HG02870 (cell line): ENCODE data around the gene GPAT2.
A peak's percentile ranks its signal among the peaks of the same experiment; 100 is the strongest.
"Not testable (repeated sequence)": the region's sequence is repeated elsewhere in the genome, so short reads cannot be mapped to it uniquely, and the experiment has no call there.

Experiments
- ATAC-seq: cut with Tn5 transposase; IDR thresholded peaks from one replicate; pipeline ENCODE4 v1.9.1; 2021; ENCODE audit warnings: mild to moderate bottlenecking, moderate library complexity; ENCODE audit not compliant: unreplicated experiment

GPAT2 gene

DNA sequence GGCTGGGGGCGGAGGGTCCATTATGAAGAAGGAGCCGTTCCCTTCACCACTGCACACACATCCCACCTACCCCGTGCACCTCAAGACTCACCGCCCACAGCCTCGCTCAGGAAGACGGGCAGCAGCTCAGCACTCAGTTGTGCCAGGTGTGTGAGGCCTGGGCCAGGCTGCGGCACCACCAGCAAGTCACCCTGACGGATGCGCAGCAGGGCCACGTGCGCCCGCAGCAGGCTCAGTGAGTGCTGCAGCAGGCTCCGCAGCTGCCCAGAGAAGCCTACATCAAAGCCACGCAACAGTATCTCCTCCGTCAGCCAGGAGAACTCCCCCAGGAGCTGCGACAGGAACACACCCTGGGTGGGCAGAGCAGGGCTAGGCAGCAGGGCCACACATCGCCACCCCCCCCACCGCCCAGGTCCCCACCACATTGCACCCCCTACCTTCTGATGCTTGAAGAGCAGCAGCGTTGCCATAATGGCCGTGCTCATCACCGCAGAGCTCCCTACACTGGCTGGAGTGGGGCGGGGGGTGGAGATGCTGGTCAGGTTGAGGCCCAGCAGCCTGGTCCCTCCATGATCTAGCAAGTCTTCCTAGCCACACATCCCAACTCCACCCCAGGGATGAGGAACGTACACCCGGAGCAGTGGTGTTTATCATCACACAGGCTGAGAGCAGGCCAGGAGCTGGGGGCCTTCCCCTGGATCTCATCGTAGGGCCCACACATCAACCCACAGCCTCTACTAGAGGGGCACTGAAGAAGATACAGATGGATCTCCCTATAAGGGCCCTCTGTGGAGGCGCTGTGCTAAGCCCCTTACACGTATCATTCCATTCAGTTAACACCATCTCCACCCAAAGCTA, 10.2 kb downstream of the GPAT2 start:
- ATAC-seq = no peak

DNA sequence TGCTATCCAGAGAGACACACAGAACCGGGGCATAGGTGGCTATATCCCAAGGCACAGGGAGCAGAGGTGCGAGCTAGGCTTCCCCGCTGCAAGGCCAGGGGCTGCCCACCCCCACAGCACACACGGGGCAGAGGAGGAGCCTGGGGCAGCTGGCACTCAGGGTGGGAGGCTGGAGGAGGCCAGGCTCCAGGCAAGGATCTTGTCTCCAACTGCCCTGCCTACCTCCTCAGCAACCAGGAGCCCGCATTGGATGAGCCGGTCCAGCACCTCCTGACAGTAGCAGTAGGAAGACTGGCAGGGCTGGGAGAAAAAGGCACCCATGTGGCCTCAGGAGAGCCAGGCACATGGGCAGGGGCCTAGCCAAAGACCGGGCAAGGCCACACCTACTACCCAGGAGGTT, 11.0 kb downstream of the GPAT2 start:
- ATAC-seq = not testable (repeated sequence)

GRCh38 chr2:96022701-96023447, 11.8 kb downstream of the GPAT2 start:
- peak; percentile 81 for ATAC-seq

- ATAC-seq = not testable (repeated sequence)
Measured at GRCh38 chr2:96022126-96022525, 12.6 kb downstream of the GPAT2 start.

DNA sequence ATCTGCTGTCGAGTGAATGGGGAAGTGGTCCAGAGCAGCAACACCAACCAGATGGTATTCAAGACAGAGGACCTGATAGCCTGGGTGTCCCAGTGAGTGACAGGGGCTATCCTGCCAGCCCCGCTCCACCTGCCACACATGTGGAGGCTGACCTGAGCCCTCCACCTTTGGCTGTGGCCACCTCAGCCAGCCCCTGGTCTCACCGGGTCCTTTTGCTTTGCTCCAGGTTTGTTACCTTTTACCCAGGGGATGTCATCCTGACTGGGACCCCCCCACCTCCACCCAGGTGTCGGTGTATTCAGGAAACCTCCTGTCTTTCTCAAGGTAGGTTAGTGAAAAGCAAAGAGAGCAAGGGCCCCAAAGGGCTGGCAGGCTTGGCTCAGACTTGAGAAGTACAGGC, 13.6 kb downstream of the GPAT2 start:
- not testable (repeated sequence) for ATAC-seq

- not testable (repeated sequence) for ATAC-seq
Measured at GRCh38 chr2:96019909-96020590, 14.7 kb downstream of the GPAT2 start.

DNA sequence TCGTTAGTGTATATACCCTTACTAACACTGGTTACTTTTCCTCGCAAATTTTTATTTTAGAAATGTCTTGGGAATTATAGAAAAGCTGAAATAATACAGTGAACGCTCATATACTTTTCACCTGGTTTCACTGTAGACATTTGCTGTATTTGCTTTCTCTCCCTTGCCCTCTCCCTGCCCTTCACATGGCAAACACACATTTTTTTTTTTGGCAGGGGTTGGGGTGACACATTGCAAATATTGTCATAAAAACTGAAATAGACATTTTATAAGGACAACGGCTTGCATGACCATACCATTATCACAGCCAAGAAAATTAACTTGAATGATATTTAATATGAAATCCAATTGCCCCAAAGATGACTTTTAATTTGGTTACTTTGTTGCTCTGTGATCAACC, 18.4 kb downstream of the GPAT2 start:
- ATAC-seq = not testable (repeated sequence)

DNA sequence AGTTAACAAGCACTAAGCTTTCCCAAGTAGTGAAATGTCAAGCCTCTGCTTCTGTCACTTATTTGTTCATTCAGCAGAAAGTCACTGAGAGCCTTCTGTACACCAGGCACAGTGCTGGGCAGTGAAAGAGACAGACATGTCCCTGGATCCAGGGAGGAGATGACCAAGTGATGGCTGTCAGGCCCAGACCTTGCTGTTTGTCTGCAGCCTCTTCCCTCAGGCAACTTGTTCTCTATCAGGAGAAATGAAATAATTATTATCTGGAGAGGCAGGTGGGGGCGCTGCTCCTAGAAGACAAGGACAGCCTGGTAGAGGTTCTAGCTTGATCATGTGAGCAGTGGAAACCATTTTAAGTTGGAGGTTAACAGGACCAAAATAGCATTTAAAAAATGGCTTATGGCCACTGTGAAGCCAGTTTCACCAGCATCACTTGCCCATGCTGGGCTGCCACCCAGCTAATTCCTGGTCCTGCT, 21.9 kb downstream of the GPAT2 start:
- ATAC-seq = not testable (repeated sequence)

GRCh38 chr2:96012086-96012791, 22.5 kb downstream of the GPAT2 start:
- ATAC-seq = not testable (repeated sequence)

GRCh38 chr2:96011129-96011455, 23.6 kb downstream of the GPAT2 start:
- ATAC-seq = not testable (repeated sequence)

DNA sequence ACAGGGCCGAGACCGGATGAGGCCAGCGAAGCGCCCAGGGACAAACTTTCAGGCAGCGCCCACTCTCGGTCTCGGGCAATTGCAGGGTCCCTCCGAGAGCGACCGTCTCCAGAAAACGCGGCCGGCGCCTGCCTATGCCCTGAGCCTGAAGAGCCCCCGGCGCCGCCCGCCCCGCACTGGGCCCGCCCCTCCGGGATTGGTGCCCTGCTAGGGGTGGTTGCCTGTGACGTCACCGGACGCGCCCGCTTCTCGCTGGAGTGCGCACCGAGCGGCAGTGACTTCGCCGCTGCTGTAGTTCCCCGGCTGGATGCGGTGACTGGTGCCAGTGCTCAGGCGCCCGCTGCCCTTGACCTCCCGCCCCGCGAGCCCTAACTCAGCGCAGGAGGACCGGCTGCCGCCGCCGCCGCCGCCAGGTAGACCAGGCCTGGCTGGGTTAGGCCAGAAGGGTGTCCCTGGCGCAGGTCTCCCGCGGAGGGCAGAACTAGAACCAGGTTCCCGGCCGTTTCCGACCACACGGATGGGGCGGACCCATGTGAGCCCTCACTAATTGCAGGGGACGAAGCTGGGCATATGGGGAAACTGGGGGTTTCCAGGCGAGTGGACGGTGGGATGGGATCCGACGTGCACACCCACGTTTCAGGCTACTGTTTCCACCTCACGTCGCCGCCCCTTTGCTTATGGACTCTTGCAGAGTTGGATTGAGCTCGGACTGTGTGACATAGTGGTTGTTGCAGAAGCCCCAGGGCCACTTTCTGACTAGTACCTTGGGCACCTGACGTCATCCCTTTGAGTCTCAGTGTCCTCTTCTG, 24.2 kb downstream of the GPAT2 start:
- ATAC-seq = peak; percentile 96

GRCh38 chr2:96009833-96010232, 24.9 kb downstream of the GPAT2 start:
- ATAC-seq = not testable (repeated sequence)

DNA sequence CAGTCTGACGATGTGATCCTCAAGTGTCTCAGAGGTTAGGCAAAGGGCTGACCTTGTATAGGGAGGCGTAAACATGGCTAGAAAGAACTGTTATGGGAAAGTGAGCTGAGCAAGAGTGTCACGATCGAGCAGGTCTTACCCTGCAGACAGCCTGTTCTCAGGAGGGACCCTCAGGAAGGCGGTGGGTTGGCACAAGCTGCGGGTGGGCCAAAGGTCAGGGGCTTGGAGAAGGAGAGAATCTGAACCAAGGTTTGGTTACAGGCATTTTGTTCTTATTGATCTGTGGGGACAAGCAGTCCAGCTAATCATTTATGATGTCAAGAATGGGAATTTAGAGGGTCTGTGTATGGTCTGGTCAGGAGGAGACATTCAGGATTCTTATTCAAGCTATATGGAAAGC, 26.7 kb downstream of the GPAT2 start:
- not testable (repeated sequence) for ATAC-seq

GRCh38 chr2:96006248-96006647, 28.5 kb downstream of the GPAT2 start:
- ATAC-seq = not testable (repeated sequence)

GRCh38 chr2:95992520-95993272, 42.0 kb downstream of the GPAT2 start:
- ATAC-seq = peak; percentile 39

DNA sequence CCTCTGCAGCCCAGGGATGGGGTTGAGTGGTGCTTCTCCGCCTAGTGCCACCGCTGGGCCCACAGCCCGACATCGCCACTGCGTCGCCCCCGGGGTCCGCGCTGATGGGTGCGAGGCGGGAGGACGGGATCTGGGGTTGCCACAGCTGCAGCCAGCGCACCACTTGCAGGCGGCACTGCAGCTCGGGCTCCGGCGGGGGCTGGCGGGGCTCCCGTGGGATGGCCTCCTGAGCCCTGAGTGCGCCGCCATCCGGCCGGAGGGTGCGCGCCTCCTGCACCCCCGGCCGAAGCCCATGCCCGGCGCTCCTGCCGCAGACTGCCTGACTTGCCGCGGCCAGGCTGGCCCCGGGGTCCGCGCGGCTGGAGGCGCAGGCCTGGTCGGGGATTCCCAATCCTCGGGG, 42.6 kb downstream of the GPAT2 start:
- peak; percentile 44 for ATAC-seq

DNA sequence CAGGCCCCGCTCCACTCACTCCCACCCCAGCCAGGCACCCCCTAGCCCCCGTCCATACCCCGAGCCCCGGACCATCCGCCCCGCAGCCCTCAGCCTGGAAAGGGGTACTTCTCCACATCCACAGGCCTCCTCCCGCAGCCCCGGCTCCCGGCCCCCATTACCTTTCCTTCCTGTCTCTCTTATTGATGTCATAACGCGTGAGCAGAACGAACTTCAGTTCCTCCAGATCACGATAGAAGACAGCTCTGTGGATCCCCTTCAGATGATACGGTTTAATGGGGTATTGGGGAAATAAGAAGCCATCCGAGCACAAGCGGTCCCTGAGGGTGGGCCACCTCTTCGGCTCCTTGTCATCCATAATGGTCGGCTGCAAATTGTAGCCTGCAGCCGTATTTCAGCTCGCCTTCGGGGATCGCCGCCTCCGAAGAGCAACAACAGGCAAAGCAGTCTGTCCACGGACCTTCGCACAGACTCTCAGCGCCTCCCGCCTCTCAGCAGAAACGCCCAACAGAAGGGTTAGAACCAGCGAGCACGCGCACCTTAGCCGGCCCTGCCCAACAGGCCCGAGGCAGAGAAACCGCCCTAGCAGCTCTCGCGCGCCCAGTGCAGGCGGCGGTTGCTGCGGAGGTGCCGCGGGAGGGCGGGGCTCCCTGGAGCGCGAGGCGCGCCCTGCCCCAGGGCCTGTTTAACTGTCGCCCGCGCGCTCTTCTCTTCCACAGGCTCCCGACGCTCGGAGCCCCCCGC, 43.2 kb downstream of the GPAT2 start, which contains the start of gene ANKRD36C:
ANKRD36C (minus strand) TSS at position 474 of the 744 bp plus-strand sequence; CDS start at position 358, 116 bp downstream.
- peak; percentile 89 for ATAC-seq

GRCh38 chr2:95990884-95991283, 43.8 kb downstream of the GPAT2 start:
- not testable (repeated sequence) for ATAC-seq
